Measurements from ENCODE around the gene GPR89B. TPM values are rescaled to one million over a fixed set of nuclear protein-coding genes. Genes with fewer than 3 reads are reported as not detected.
"Not testable (repeated sequence)": the region's sequence is repeated elsewhere in the genome, so short reads cannot be mapped to it uniquely, and the experiment has no call there.

Gene GPR89B
- polyA plus RNA-seq, result 1 to 10 TPM; 7.6 to 9.7 TPM

- H3K9me3 ChIP-seq (ENCODE audit: control insufficient read depth in 2 of 2, insufficient read depth in 1 of 2, low read depth in 1 of 2, low read length in 1 of 2); H3K27me3 ChIP-seq (ENCODE audit: control insufficient read depth in 1 of 2, insufficient read depth in 2 of 2, low read length in 2 of 2); H3K36me3 ChIP-seq (ENCODE audit: control insufficient read depth in 2 of 2, insufficient read depth in 2 of 2, low read length in 1 of 2); H3K4me1 ChIP-seq (ENCODE audit: control insufficient read depth in 2 of 2, insufficient read depth in 2 of 2, low read length in 1 of 2): not testable (repeated sequence)
- H3K4me3 ChIP-seq (ENCODE audit: low read depth in 1 of 2, low read length in 2 of 2), result peak within 1 kb of the TSS; percentile 62 to 83
- 0% methylated on average over 44 to 57 of the region's 72 CpGs for WGBS, 2 donors
- peak within 1 kb of the TSS; percentile 90 to 94 for H3K27ac ChIP-seq (ENCODE audit: low read depth in 2 of 2, low read length in 1 of 2)
These were observed at the start of gene GPR89B for GRCh38 chr1:147928236-147929132. Gene GPR89B (plus strand): TSS chr1:147928420. CDS start chr1:147928537, 117 bp downstream.

- Histone ChIP-seq H3K27me3 (ENCODE audit: control insufficient read depth in 1 of 2, insufficient read depth in 2 of 2, low read length in 2 of 2) (no peaks in the 10 kb centered on the region), H3K36me3 (ENCODE audit: control insufficient read depth in 2 of 2, insufficient read depth in 2 of 2, low read length in 1 of 2) (no peaks in the 10 kb centered on the region), H3K4me3 (ENCODE audit: low read depth in 1 of 2, low read length in 2 of 2) (no peak overlapping the region), H3K4me1 (ENCODE audit: control insufficient read depth in 2 of 2, insufficient read depth in 2 of 2, low read length in 1 of 2) (no peaks in the 10 kb centered on the region), H3K9me3 (ENCODE audit: control insufficient read depth in 2 of 2, insufficient read depth in 1 of 2, low read depth in 1 of 2, low read length in 1 of 2) (no peaks in the 10 kb centered on the region), H3K27ac (ENCODE audit: low read depth in 2 of 2, low read length in 1 of 2) (no peak overlapping the region)
These were observed 48.3 kb upstream of the GPR89B start for GRCh38 chr1:147879911-147880310.

- Histone ChIP-seq H3K4me3 (ENCODE audit: low read depth in 1 of 2, low read length in 2 of 2) (no peak overlapping the region), H3K9me3 (ENCODE audit: control insufficient read depth in 2 of 2, insufficient read depth in 1 of 2, low read depth in 1 of 2, low read length in 1 of 2) (no peaks in the 10 kb centered on the region), H3K36me3 (ENCODE audit: control insufficient read depth in 2 of 2, insufficient read depth in 2 of 2, low read length in 1 of 2) (no peaks in the 10 kb centered on the region), H3K27ac (ENCODE audit: low read depth in 2 of 2, low read length in 1 of 2) (no peak overlapping the region), H3K4me1 (ENCODE audit: control insufficient read depth in 2 of 2, insufficient read depth in 2 of 2, low read length in 1 of 2) (no peaks in the 10 kb centered on the region), H3K27me3 (ENCODE audit: control insufficient read depth in 1 of 2, insufficient read depth in 2 of 2, low read length in 2 of 2) (no peaks in the 10 kb centered on the region)
- WGBS, 2 donors, result 64 to 73% methylated on average over 2 of the region's 2 CpGs
These were observed 45.7 kb upstream of the GPR89B start for GRCh38 chr1:147882535-147882934.

GRCh38 chr1:147890177-147890790 lies 37.9 kb upstream of the GPR89B start:
- H3K9me3 ChIP-seq (ENCODE audit: control insufficient read depth in 2 of 2, insufficient read depth in 1 of 2, low read depth in 1 of 2, low read length in 1 of 2), result no peaks in the 10 kb centered on the region
- no peak overlapping the region for H3K27ac ChIP-seq (ENCODE audit: low read depth in 2 of 2, low read length in 1 of 2)
- no peaks in the 10 kb centered on the region for H3K27me3 ChIP-seq (ENCODE audit: control insufficient read depth in 1 of 2, insufficient read depth in 2 of 2, low read length in 2 of 2)
- H3K4me3 ChIP-seq (ENCODE audit: low read depth in 1 of 2, low read length in 2 of 2), result no peak overlapping the region
- no peaks in the 10 kb centered on the region for H3K4me1 ChIP-seq (ENCODE audit: control insufficient read depth in 2 of 2, insufficient read depth in 2 of 2, low read length in 1 of 2)
- no peaks in the 10 kb centered on the region for H3K36me3 ChIP-seq (ENCODE audit: control insufficient read depth in 2 of 2, insufficient read depth in 2 of 2, low read length in 1 of 2)
- 10 to 14% methylated on average over 12 of the region's 12 CpGs for whole genome bisulfite sequencing, 2 donors

- Histone ChIP-seq H3K4me3 (ENCODE audit: low read depth in 1 of 2, low read length in 2 of 2) (no peak overlapping the region), H3K27me3 (ENCODE audit: control insufficient read depth in 1 of 2, insufficient read depth in 2 of 2, low read length in 2 of 2) (no peaks in the 10 kb centered on the region), H3K27ac (ENCODE audit: low read depth in 2 of 2, low read length in 1 of 2) (no peak overlapping the region), H3K36me3 (ENCODE audit: control insufficient read depth in 2 of 2, insufficient read depth in 2 of 2, low read length in 1 of 2) (no peaks in the 10 kb centered on the region), H3K9me3 (ENCODE audit: control insufficient read depth in 2 of 2, insufficient read depth in 1 of 2, low read depth in 1 of 2, low read length in 1 of 2) (no peaks in the 10 kb centered on the region), H3K4me1 (ENCODE audit: control insufficient read depth in 2 of 2, insufficient read depth in 2 of 2, low read length in 1 of 2) (no peaks in the 10 kb centered on the region)
- 79 to 82% methylated on average over 5 of the region's 5 CpGs for WGBS, 2 donors
These were observed 37.1 kb upstream of the GPR89B start for GRCh38 chr1:147891088-147891487.

GRCh38 chr1:147892216-147892615 lies 36.0 kb upstream of the GPR89B start:
- H3K36me3 ChIP-seq (ENCODE audit: control insufficient read depth in 2 of 2, insufficient read depth in 2 of 2, low read length in 1 of 2), result no peaks in the 10 kb centered on the region
- peaks cover under 1 to 2% of the 10 kb centered on the region in 2 donors for H3K4me1 ChIP-seq (ENCODE audit: control insufficient read depth in 2 of 2, insufficient read depth in 2 of 2, low read length in 1 of 2)
- WGBS, 2 donors, result 70 to 71% methylated on average over 5 of the region's 5 CpGs
- H3K27ac ChIP-seq (ENCODE audit: low read depth in 2 of 2, low read length in 1 of 2), result no peak overlapping the region
- H3K4me3 ChIP-seq (ENCODE audit: low read depth in 1 of 2, low read length in 2 of 2), result no peak overlapping the region
- no peaks in the 10 kb centered on the region for H3K27me3 ChIP-seq (ENCODE audit: control insufficient read depth in 1 of 2, insufficient read depth in 2 of 2, low read length in 2 of 2)
- H3K9me3 ChIP-seq (ENCODE audit: control insufficient read depth in 2 of 2, insufficient read depth in 1 of 2, low read depth in 1 of 2, low read length in 1 of 2), result no peaks in the 10 kb centered on the region

- WGBS, 2 donors, result 6 to 13% methylated on average over 1 of the region's 1 CpG
- no peaks in the 10 kb centered on the region for H3K9me3 ChIP-seq (ENCODE audit: control insufficient read depth in 2 of 2, insufficient read depth in 1 of 2, low read depth in 1 of 2, low read length in 1 of 2)
- no peak overlapping the region for H3K4me3 ChIP-seq (ENCODE audit: low read depth in 1 of 2, low read length in 2 of 2)
- no peaks in the 10 kb centered on the region for H3K36me3 ChIP-seq (ENCODE audit: control insufficient read depth in 2 of 2, insufficient read depth in 2 of 2, low read length in 1 of 2)
- H3K27ac ChIP-seq (ENCODE audit: low read depth in 2 of 2, low read length in 1 of 2), result no peak overlapping the region
- peaks cover 2% of the 10 kb centered on the region in 2 donors for H3K4me1 ChIP-seq (ENCODE audit: control insufficient read depth in 2 of 2, insufficient read depth in 2 of 2, low read length in 1 of 2)
- H3K27me3 ChIP-seq (ENCODE audit: control insufficient read depth in 1 of 2, insufficient read depth in 2 of 2, low read length in 2 of 2), result no peaks in the 10 kb centered on the region
These were observed 35.4 kb upstream of the GPR89B start for GRCh38 chr1:147892731-147893214.

GRCh38 chr1:147895123-147895522 lies 33.1 kb upstream of the GPR89B start:
- Histone ChIP-seq H3K4me1 (ENCODE audit: control insufficient read depth in 2 of 2, insufficient read depth in 2 of 2, low read length in 1 of 2) (peaks cover 2% of the 10 kb centered on the region in 2 donors), H3K27me3 (ENCODE audit: control insufficient read depth in 1 of 2, insufficient read depth in 2 of 2, low read length in 2 of 2) (no peaks in the 10 kb centered on the region), H3K27ac (ENCODE audit: low read depth in 2 of 2, low read length in 1 of 2) (no peak overlapping the region), H3K9me3 (ENCODE audit: control insufficient read depth in 2 of 2, insufficient read depth in 1 of 2, low read depth in 1 of 2, low read length in 1 of 2) (no peaks in the 10 kb centered on the region), H3K36me3 (ENCODE audit: control insufficient read depth in 2 of 2, insufficient read depth in 2 of 2, low read length in 1 of 2) (no peaks in the 10 kb centered on the region), H3K4me3 (ENCODE audit: low read depth in 1 of 2, low read length in 2 of 2) (no peak overlapping the region)
- WGBS, 2 donors, result 66 to 69% methylated on average over 4 of the region's 4 CpGs

- H3K27ac ChIP-seq (ENCODE audit: low read depth in 2 of 2, low read length in 1 of 2), result no peak overlapping the region
- WGBS, 2 donors, result 33 to 39% methylated on average over 8 of the region's 8 CpGs
- no peaks in the 10 kb centered on the region for H3K27me3 ChIP-seq (ENCODE audit: control insufficient read depth in 1 of 2, insufficient read depth in 2 of 2, low read length in 2 of 2)
These were observed 31.0 kb upstream of the GPR89B start for GRCh38 chr1:147897029-147897752.

More at GRCh38 chr1:147897029-147897752, 31.0 kb upstream of the GPR89B start:
- H3K9me3 ChIP-seq (ENCODE audit: control insufficient read depth in 2 of 2, insufficient read depth in 1 of 2, low read depth in 1 of 2, low read length in 1 of 2), result no peaks in the 10 kb centered on the region
- no peak overlapping the region for H3K4me3 ChIP-seq (ENCODE audit: low read depth in 1 of 2, low read length in 2 of 2)
- peaks cover 2% of the 10 kb centered on the region in 2 donors for H3K4me1 ChIP-seq (ENCODE audit: control insufficient read depth in 2 of 2, insufficient read depth in 2 of 2, low read length in 1 of 2)
- no peaks in the 10 kb centered on the region for H3K36me3 ChIP-seq (ENCODE audit: control insufficient read depth in 2 of 2, insufficient read depth in 2 of 2, low read length in 1 of 2)

Measured in esophagus (tissue), 2 donors.